T-helper 1 cell treated with Interleukin-12 subunit alpha and Interleukin-12 subunit beta and Interleukin-4 antibody, amounts not matched to agents 30 μg/mL and 1 μg/mL, for 36 hours (primary cell): ENCODE results near the gene GRPEL1.
"Not testable (repeated sequence)": the region's sequence is repeated elsewhere in the genome, so short reads cannot be mapped to it uniquely, and the experiment has no call there.

ENCODE experiments used
- H3K27ac Mint-ChIP-seq: one replicate; pipeline ENCODE4 v1.8.0; 2021; ENCODE audit warnings: mild to moderate bottlenecking, mixed read lengths
- H3K27me3 Mint-ChIP-seq: one replicate; pipeline ENCODE4 v1.8.0; 2021; ENCODE audit warnings: low read depth, mixed read lengths
- H3K36me3 Mint-ChIP-seq: one replicate; pipeline ENCODE4 v1.8.0; 2021; ENCODE audit warnings: low read depth, mixed read lengths
- H3K4me1 Mint-ChIP-seq: one replicate; pipeline ENCODE4 v1.8.0; 2021; ENCODE audit warnings: low read depth, mixed read lengths
- H3K4me3 Mint-ChIP-seq: one replicate; pipeline ENCODE4 v1.8.0; 2021; ENCODE audit warnings: mild to moderate bottlenecking, moderate library complexity, mixed read lengths
- H3K9me3 Mint-ChIP-seq: one replicate; pipeline ENCODE4 v1.8.0; 2021; ENCODE audit warnings: mixed read lengths

GRPEL1 gene

DNA sequence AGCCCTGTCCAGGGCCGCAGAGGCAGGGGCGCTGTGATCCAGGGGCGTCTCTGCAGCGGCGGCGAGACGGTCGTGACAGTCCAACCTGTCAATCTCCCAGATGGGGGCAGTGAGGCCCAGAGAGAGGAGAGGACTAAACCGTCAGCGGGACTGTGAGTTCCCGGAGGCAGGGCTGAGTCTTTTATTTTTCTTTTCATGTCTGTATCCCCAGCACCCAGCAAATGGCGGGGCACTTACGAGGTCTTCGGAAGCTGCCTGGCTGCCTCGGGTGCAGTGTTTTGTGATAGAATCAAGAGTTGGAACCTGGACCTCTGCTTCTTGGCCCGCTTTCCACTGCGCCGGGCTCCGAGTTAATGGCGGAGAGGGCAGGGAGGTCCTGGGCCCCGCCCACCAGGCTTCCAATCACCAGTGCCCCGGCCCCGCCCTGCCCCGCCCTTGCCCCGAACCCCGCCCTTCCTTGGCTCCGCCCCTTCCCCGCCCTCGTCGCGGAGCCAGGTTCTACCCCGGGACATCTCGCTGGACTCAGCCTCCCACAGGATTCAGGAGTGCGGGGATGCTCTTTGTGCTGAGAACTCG is 35.3 kb upstream of the GRPEL1 start:
- Mint-ChIP-seq H3K4me1 (peaks cover 9% of the 10 kb centered on the region), H3K27me3 (peaks cover 12% of the 10 kb centered on the region), H3K36me3 (no peaks in the 10 kb centered on the region), H3K9me3 (no peaks in the 10 kb centered on the region), H3K27ac (peak overlapping the region; percentile 84), H3K4me3 (peak overlapping the region; percentile 94)

DNA sequence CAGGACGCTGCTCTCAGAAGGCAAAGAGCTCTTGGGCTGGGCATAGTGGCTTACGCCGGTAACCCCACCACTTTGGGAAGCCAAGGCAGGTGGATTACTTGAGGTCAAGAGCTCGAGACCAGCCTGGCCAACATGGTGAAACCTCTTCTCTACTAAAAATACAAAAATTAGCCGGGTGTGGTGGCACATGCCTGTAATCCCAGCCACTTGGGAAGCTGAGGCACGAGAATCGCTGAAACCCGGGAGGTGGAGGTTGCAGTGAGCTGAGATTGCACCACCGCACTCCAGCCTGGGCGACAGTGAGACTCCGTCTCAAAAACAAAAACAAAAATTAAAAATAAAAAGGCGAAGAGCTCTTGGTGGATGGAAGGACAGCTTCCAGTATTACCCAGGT is 34.6 kb upstream of the GRPEL1 start:
- Mint-ChIP-seq H3K4me3 (peak overlapping the region; percentile 94), H3K27me3 (peaks cover 12% of the 10 kb centered on the region), H3K27ac (peak overlapping the region; percentile 36)
- H3K36me3 Mint-ChIP-seq, H3K9me3 Mint-ChIP-seq, H3K4me1 Mint-ChIP-seq: not testable (repeated sequence)

DNA sequence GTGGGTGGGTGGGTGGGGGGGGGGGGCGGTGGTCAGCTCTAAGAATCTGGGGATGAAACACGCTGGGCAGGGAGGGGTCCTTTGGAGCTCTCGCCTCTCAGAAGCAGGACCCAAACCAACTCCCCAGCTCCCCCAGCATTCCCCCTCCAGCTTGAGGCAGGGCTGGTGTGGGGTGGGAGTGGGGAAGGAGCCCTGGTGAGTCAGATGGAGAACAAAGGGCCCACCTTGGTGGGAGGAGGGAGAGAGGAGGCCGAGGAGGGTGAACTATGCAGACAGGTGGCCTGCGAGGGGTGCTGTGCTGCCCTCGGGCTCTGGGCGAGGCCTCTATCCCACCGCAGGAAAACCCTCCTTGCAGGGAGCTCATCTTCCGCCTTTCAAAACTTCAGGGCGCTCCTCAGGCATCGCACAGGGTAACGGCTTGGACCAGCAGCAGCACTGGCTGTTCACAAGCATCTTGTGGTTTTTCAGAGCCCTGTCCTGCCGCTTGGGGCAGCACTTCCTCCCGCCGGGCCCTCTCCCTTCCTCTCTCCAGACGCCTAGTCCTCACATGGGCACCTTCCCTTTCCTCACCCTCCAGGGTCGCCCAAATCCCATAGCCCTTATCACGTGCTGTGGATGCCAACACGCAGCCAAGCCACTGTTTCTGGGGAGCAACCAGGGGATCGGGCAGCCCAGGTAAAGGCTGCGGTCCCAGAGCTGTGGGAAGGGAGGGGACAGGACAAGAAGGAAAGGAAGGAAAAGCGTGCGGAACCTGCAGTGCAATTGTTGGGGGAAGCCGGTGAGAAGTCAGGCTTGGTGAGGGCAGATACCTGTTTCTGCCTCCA is 34.0 kb upstream of the GRPEL1 start:
- peaks cover 13% of the 10 kb centered on the region for H3K27me3 Mint-ChIP-seq
- no peaks in the 10 kb centered on the region for H3K36me3 Mint-ChIP-seq
- no peak overlapping the region for H3K27ac Mint-ChIP-seq
- no peaks in the 10 kb centered on the region for H3K9me3 Mint-ChIP-seq
- H3K4me3 Mint-ChIP-seq = peak overlapping the region; percentile 94
- H3K4me1 Mint-ChIP-seq = peaks cover 9% of the 10 kb centered on the region

DNA sequence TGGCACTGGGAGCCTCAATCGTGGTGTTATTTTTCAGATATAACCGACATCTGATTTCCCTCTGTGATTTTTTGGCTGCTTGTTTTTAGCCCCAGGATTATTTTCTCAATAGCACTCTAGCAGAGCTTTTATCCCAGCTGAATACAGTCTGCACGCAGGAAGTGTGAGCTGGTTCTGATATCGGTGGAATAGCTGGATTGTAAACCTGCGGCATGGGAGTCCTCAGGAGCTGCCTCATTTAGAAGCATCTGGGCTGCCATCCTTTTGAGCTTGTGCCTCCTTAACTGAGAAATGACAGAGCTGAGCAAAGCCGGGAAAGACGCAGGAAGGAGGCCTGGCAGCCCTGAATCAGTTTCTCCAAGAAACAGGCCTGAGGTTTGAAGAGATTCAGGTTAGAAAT is 28.4 kb upstream of the GRPEL1 start:
- H3K27ac Mint-ChIP-seq = no peak overlapping the region
- H3K4me1 Mint-ChIP-seq = no peaks in the 10 kb centered on the region
- H3K9me3 Mint-ChIP-seq = no peaks in the 10 kb centered on the region
- peaks cover 22% of the 10 kb centered on the region for H3K27me3 Mint-ChIP-seq
- H3K36me3 Mint-ChIP-seq = no peaks in the 10 kb centered on the region
- H3K4me3 Mint-ChIP-seq = no peak overlapping the region

GRCh38 chr4:7095611-7096155 is 27.8 kb upstream of the GRPEL1 start:
- Mint-ChIP-seq H3K9me3 (no peaks in the 10 kb centered on the region), H3K36me3 (no peaks in the 10 kb centered on the region), H3K27me3 (peaks cover 26% of the 10 kb centered on the region), H3K27ac (no peak overlapping the region), H3K4me3 (no peak overlapping the region), H3K4me1 (no peaks in the 10 kb centered on the region)

- H3K27me3 Mint-ChIP-seq = peaks cover 27% of the 10 kb centered on the region
- no peaks in the 10 kb centered on the region for H3K9me3 Mint-ChIP-seq
- H3K36me3 Mint-ChIP-seq = no peaks in the 10 kb centered on the region
- no peak overlapping the region for H3K4me3 Mint-ChIP-seq
- no peaks in the 10 kb centered on the region for H3K4me1 Mint-ChIP-seq
- H3K27ac Mint-ChIP-seq = no peak overlapping the region
Measured at GRCh38 chr4:7094916-7095315, 27.1 kb upstream of the GRPEL1 start.

- Mint-ChIP-seq H3K36me3 (no peaks in the 10 kb centered on the region), H3K9me3 (no peaks in the 10 kb centered on the region), H3K27ac (no peak overlapping the region), H3K4me3 (no peak overlapping the region), H3K27me3 (peaks cover 44% of the 10 kb centered on the region), H3K4me1 (no peaks in the 10 kb centered on the region)
Measured at GRCh38 chr4:7092026-7092425, 24.2 kb upstream of the GRPEL1 start.

- no peak overlapping the region for H3K27ac Mint-ChIP-seq
- H3K9me3 Mint-ChIP-seq = no peaks in the 10 kb centered on the region
- peaks cover 51% of the 10 kb centered on the region for H3K27me3 Mint-ChIP-seq
- H3K4me1 Mint-ChIP-seq = no peaks in the 10 kb centered on the region
- no peaks in the 10 kb centered on the region for H3K36me3 Mint-ChIP-seq
- no peak overlapping the region for H3K4me3 Mint-ChIP-seq
Measured at GRCh38 chr4:7089213-7089986, 21.5 kb upstream of the GRPEL1 start.

DNA sequence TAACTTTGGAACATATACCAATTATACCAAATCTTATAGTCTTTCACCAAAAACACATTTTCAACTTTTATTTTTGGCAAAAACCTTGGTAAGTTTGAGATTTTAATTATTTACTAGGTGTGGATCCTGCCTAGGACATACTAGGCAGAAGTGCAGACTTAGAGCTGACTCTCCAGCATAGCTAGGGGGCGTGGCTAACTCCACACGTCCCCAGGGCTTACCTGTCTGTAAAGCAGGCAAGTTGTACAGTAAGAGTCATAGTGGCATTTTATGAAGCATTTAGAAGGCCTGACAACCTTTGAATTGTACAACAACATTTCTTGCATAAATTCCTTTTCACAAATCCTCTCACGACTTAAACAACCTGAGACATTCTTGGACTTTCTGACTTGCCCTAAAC is 19.2 kb upstream of the GRPEL1 start:
- Mint-ChIP-seq H3K27ac (no peak overlapping the region), H3K27me3 (peaks cover 60% of the 10 kb centered on the region), H3K9me3 (no peaks in the 10 kb centered on the region), H3K4me3 (no peak overlapping the region), H3K36me3 (no peaks in the 10 kb centered on the region), H3K4me1 (peaks cover 2% of the 10 kb centered on the region)

- no peak overlapping the region for H3K27ac Mint-ChIP-seq
- H3K4me1 Mint-ChIP-seq = peaks cover 2% of the 10 kb centered on the region
- H3K4me3 Mint-ChIP-seq = no peak overlapping the region
- H3K27me3 Mint-ChIP-seq = peaks cover 63% of the 10 kb centered on the region
- no peaks in the 10 kb centered on the region for H3K36me3 Mint-ChIP-seq
- H3K9me3 Mint-ChIP-seq = no peaks in the 10 kb centered on the region
Measured at GRCh38 chr4:7086384-7086783, 18.5 kb upstream of the GRPEL1 start.

DNA sequence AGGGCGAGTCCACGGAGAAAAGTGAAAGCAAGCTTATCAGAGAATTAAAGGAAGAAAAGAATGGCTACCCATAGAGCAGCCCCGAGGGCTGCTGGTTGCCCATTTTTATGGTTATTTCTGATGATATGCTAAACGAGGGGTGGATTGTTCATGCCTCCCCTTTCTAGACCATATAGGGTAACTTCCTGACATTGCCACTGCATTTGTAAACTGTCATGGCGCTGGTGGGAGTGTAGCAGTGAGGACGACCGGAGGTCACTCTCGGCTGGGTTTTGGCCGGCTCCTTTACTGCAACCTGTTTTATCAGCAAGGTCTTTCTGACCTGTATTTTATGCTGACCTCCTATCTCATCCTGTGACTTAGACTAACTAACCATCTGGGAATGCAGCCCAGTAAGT is 16.7 kb upstream of the GRPEL1 start:
- not testable (repeated sequence) for H3K36me3 Mint-ChIP-seq, H3K9me3 Mint-ChIP-seq, H3K27ac Mint-ChIP-seq, H3K4me1 Mint-ChIP-seq
- Mint-ChIP-seq H3K27me3 (peaks cover 70% of the 10 kb centered on the region), H3K4me3 (peak overlapping the region; percentile 8)

- Mint-ChIP-seq H3K9me3 (no peaks in the 10 kb centered on the region), H3K4me3 (peak overlapping the region; percentile 8), H3K27me3 (peaks cover 70% of the 10 kb centered on the region), H3K4me1 (peaks cover 2% of the 10 kb centered on the region), H3K27ac (no peak overlapping the region), H3K36me3 (no peaks in the 10 kb centered on the region)
Measured at GRCh38 chr4:7083597-7084563, 16.0 kb upstream of the GRPEL1 start.

GRCh38 chr4:7079909-7080308 is 12.0 kb upstream of the GRPEL1 start:
- H3K4me1 Mint-ChIP-seq, H3K36me3 Mint-ChIP-seq, H3K4me3 Mint-ChIP-seq, H3K9me3 Mint-ChIP-seq, H3K27ac Mint-ChIP-seq: not testable (repeated sequence)
- peaks cover 52% of the 10 kb centered on the region for H3K27me3 Mint-ChIP-seq

DNA sequence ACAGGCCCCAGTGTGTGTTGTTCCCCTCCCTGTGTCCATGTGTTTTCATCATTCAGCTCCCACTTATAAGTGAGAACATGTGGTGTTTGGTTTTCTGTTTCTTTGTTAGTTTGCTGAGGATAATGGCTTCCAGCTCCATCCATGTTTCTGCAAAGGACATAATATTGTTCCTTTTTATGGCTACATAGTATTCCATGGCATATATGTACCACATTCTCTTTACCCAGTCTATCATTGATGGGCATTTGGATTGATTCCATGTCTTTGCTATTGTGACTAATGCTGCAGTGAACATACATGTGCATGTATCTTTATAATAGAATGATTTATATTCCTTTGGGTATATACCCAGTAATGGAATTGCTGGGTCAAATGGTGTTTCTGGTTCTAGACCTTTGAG is 11.6 kb upstream of the GRPEL1 start:
- H3K9me3 Mint-ChIP-seq, H3K27ac Mint-ChIP-seq, H3K4me3 Mint-ChIP-seq, H3K4me1 Mint-ChIP-seq, H3K36me3 Mint-ChIP-seq: not testable (repeated sequence)
- H3K27me3 Mint-ChIP-seq = peaks cover 48% of the 10 kb centered on the region
